ENCODE data around the gene METTL21A. TPM values are rescaled to one million over a fixed set of nuclear protein-coding genes. Genes with fewer than 3 reads are reported as not detected.

METTL21A gene
- total and polyA plus RNA-seq, 5 experiments from 2014 or later = 29.6 to 50.4 (median 34.2) TPM

DNA sequence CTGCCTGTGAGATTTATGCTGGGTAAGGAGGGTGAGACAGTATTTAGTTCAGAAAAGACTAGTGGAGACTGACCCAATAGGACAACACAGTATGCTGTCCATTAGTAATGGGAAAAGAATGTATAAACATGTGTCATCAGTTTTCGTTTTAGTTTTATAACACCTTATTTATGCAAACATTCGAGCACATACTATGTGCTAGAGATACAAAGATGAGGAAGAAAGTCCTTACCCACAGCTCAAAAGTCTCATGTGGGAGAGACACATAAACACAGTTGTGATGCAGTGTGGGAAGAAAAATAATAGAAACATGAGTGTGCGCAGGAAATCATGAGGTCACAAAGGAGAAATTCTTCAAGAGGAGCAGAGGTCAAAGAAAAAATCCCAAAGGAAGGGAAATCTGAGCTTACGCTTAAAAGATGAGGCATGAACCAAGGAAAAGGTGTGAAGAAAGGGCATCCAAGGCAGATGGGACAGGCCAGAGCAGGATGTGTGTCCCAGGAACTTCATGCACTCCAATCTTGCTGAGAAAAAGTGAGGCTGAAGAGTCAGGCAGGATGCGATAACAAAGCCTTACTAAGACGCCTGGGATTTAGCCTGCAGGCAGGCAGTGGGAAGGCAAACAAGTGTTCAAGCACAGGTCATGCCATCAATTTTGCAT lies 8.1 kb downstream of the METTL21A start:
- H3K36me3 Mint-ChIP-seq = peaks cover 9 to 84% (median 28%) of the 10 kb centered on the region in 3 donors

DNA sequence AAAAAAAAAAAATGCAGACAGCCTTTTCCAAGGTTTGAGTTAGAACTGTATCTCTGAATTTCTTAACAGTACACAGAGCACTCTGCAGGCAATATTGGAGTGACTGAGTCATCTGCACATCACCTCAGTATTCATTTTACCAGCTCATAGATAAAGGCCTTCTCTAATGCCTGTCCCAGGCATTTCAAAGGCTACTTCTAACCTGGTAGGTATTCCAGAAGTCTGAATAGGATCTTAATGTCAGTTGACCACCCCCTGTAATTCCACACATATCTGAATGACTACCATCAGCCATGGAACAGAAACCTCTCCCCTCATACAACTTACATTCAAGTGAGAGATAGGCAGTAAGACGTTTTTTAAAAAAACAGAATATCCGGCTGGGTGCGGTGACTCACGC lies 9.0 kb downstream of the METTL21A start:
- H3K4me1 Mint-ChIP-seq = peaks cover 11 to 30% (median 29%) of the 10 kb centered on the region in 4 donors
- no peaks in the 10 kb centered on the region for H3K9me3 Mint-ChIP-seq
- H3K4me3 Mint-ChIP-seq = no peak overlapping the region
- DNase-seq (no peak), ATAC-seq (no peak)
- H3K27me3 Mint-ChIP-seq = no peaks in the 10 kb centered on the region
- POLR2A ChIA-PET = no interaction called here
- H3K36me3 Mint-ChIP-seq = peaks cover 6 to 76% (median 26%) of the 10 kb centered on the region in 3 donors
- no peak overlapping the region for H3K27ac Mint-ChIP-seq

More for the DNA sequence above, 8.1 kb downstream of the METTL21A start:
- ATAC-seq (no peak), DNase-seq (no peak)
- Mint-ChIP-seq H3K4me3 (no peak overlapping the region), H3K9me3 (no peaks in the 10 kb centered on the region), H3K4me1 (peaks cover 16 to 39% (median 37%) of the 10 kb centered on the region in 4 donors), H3K27me3 (no peaks in the 10 kb centered on the region), H3K27ac (peak overlapping the region in 5 of 10 donors; percentile 1 to 73 (median 6))
- POLR2A ChIA-PET = no interaction called here

DNA sequence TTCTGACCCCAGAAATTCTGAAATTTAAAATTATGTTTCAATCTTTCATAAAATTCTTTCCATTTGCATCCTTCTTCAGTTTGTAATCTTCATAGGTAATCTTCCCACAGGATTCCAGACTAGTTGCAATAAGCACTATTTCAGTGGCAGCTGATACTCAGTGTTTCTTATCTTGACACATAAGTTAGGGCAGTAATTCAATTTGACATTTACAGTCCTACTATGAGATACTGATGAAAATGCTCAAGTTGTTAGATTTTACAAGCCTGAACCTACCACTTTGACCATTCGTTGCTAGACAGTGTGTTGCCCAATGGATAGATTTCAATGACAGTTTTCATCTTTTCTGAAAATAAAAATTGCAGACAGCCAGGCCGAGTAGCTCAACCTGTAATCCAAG lies 10.4 kb downstream of the METTL21A start:
- Mint-ChIP-seq H3K27me3 (no peaks in the 10 kb centered on the region), H3K4me1 (peaks cover 10 to 18% (median 17%) of the 10 kb centered on the region in 4 donors), H3K4me3 (no peak overlapping the region), H3K27ac (peak overlapping the region in 2 of 10 donors; percentile 27 to 39), H3K36me3 (peaks cover 5 to 63% (median 19%) of the 10 kb centered on the region in 3 donors), H3K9me3 (no peaks in the 10 kb centered on the region)
- POLR2A ChIA-PET = interaction anchor here (1.0 to 1.7 kb wide), 2 partner anchors 13 to 52 kb away, joined by 3 to 5 read pairs; no protein-coding TSS in a partner anchor
- no peak for ATAC-seq
- DNase-seq = no peak

DNA sequence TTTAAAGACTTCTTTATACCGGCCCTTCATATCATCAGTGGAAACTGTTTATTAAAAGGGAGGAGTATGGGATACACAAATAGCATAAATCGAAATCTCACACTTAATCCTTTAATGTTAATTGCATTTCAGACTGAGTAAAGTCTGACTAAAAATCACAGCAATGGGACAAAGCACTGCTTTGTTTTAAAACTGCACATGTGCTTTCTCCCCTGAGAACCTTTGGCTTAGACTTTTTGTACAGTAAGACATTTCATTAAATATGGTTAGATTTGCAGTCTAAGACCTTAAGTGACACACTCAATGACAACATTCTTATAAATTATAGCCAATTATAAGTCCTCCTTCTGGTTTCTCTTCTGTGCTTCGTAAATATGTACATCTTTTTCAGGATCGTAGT lies 12.5 kb downstream of the METTL21A start:
- Mint-ChIP-seq H3K9me3 (no peaks in the 10 kb centered on the region), H3K4me1 (peaks cover 7 to 15% (median 10%) of the 10 kb centered on the region in 4 donors), H3K27ac (no peak overlapping the region), H3K4me3 (no peak overlapping the region), H3K27me3 (no peaks in the 10 kb centered on the region), H3K36me3 (peaks cover 5 to 48% (median 19%) of the 10 kb centered on the region in 3 donors)
- ATAC-seq (no peak), DNase-seq (no peak)
- POLR2A ChIA-PET = no interaction called here

DNA sequence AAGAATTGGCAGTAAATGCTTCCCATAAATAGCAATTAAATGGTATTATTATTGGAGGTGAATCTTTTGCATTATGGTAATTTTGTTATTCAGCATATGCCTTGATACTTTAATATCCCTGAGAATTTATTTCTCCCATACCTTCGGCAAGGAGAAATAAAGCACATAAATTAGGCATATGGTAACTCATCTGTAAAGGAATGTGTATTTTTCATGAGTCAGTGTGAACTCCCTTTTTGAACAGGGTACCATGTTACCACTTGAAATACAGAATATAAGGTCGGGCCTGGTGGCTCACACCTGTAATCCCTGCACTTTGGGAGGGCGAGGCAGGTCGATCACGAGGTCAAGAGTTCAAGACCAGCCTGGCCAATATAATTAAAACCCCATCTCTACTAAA lies 18.4 kb downstream of the METTL21A start:
- Mint-ChIP-seq H3K36me3 (peaks cover 0 to 15% (median 2%) of the 10 kb centered on the region in 3 donors), H3K9me3 (no peaks in the 10 kb centered on the region), H3K4me1 (peaks cover 5 to 17% (median 13%) of the 10 kb centered on the region in 4 donors), H3K4me3 (no peak overlapping the region), H3K27ac (peak overlapping the region in 4 of 10 donors; percentile 8 to 52 (median 34)), H3K27me3 (no peaks in the 10 kb centered on the region)
- ATAC-seq (no peak), DNase-seq (no peak)
- POLR2A ChIA-PET = no interaction called here

DNA sequence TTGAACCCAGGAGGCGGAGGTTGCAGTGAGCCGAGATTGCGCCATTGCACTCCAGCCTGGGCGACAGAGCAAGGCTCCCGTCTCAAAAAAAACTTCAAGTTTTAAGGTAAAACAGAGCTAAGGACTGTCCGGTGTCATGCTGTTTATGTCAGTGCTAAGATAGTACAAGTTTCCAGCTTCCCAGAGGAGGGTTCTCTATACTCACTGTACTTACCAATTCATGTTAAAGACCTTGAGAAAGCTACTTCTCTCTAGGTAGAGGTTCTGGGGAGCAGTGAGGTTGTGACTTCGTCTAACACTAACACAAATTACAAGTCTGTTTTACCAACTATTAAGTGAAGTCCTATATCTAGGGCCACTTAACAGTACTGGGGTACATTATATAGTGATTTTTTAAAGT lies 18.8 kb downstream of the METTL21A start:
- peaks cover 0 to 19% (median 2%) of the 10 kb centered on the region in 3 donors for H3K36me3 Mint-ChIP-seq
- DNase-seq (no peak), ATAC-seq (no peak)
- no peak overlapping the region for H3K4me3 Mint-ChIP-seq
- H3K4me1 Mint-ChIP-seq = peaks cover 6 to 21% (median 17%) of the 10 kb centered on the region in 4 donors
- H3K9me3 Mint-ChIP-seq = no peaks in the 10 kb centered on the region
- H3K27ac Mint-ChIP-seq = peak overlapping the region in 2 of 10 donors; percentile 3 to 29
- no peaks in the 10 kb centered on the region for H3K27me3 Mint-ChIP-seq
- POLR2A ChIA-PET = no interaction called here

DNA sequence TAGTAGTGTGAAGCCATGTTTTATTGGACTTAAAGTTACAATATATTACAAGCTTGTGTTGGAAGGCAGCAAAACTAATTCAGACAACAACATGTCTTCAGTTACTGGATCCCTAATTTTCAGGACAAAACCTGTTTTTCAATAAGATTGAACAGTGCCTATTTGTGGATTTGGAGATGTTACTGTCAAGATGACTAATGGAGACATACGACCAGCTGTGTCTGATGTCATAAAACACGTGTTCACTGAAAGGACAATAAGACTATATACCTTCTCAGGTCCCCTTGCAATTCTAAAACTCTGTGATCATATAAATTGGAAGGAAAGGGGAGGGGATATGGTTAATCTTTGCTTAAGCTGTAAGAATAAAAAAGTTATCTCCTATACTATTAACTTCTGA lies 21.7 kb downstream of the METTL21A start:
- H3K4me3 Mint-ChIP-seq = no peak overlapping the region
- no peak for ATAC-seq
- H3K27ac Mint-ChIP-seq = peak overlapping the region in 8 of 10 donors; percentile 11 to 88 (median 50)
- H3K9me3 Mint-ChIP-seq = no peaks in the 10 kb centered on the region
- POLR2A ChIA-PET = no interaction called here
- no peak for DNase-seq
- H3K36me3 Mint-ChIP-seq = peaks cover 0 to 26% (median 2%) of the 10 kb centered on the region in 3 donors
- H3K4me1 Mint-ChIP-seq = peaks cover 8 to 27% (median 25%) of the 10 kb centered on the region in 4 donors
- H3K27me3 Mint-ChIP-seq = no peaks in the 10 kb centered on the region

DNA sequence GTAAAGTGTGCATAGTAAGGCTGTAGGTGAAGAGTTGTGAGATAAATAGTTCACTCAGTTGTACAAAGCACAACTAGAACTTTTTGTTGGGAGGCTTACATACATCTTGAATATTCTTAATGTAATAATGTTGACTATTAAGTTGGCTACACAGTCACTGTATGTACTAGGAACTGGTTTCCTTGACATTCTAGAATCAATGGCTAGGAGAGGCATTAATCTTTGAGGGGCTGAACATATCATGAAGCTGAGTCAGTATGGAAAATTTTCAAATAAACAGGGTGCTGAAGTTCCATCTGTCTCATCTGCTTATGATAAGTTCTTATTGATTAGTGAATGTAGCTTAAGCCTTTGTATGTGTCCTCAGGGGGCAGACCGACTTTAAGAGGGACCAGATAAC lies 23.4 kb downstream of the METTL21A start:
- peaks cover 6 to 27% (median 21%) of the 10 kb centered on the region in 4 donors for H3K4me1 Mint-ChIP-seq
- H3K36me3 Mint-ChIP-seq = peaks cover 0 to 34% (median 5%) of the 10 kb centered on the region in 3 donors
- peak overlapping the region in 8 of 10 donors; percentile 7 to 57 (median 36) for H3K27ac Mint-ChIP-seq

DNA sequence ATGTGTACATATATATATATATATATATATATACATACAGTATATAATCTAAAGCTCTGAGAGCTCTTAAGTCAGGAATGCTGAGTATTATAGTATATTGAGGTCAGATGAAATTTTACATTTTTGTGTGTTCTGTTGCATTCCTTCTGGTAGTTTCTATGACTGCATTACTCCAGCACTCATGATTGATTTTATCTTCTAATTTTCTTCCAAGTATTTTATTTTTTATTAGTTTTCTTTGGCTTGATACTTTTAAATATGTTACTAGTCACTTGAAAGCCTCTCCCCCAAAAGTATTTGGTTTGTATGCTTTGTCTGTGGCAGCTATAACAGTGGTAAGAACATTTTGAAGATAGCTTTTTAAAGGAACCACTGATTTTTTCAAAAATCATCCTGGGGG lies 25.0 kb downstream of the METTL21A start:
- H3K9me3 Mint-ChIP-seq = no peaks in the 10 kb centered on the region
- no peak for ATAC-seq
- no peak for DNase-seq
- H3K36me3 Mint-ChIP-seq = peaks cover 0 to 40% (median 5%) of the 10 kb centered on the region in 3 donors
- peaks cover 6 to 27% (median 19%) of the 10 kb centered on the region in 4 donors for H3K4me1 Mint-ChIP-seq
- H3K27me3 Mint-ChIP-seq = no peaks in the 10 kb centered on the region
- peak overlapping the region in 4 of 10 donors; percentile 7 to 47 (median 22) for H3K27ac Mint-ChIP-seq
- H3K4me3 Mint-ChIP-seq = no peak overlapping the region
- POLR2A ChIA-PET = no interaction called here

More for the DNA sequence above, 23.4 kb downstream of the METTL21A start:
- no peak for ATAC-seq
- Mint-ChIP-seq H3K9me3 (no peaks in the 10 kb centered on the region), H3K27me3 (no peaks in the 10 kb centered on the region), H3K4me3 (no peak overlapping the region)
- POLR2A ChIA-PET = interaction anchor here (1.2 kb wide), 1 partner anchor 13 kb away, joined by 5 read pairs; no protein-coding TSS in a partner anchor
- DNase-seq = no peak

DNA sequence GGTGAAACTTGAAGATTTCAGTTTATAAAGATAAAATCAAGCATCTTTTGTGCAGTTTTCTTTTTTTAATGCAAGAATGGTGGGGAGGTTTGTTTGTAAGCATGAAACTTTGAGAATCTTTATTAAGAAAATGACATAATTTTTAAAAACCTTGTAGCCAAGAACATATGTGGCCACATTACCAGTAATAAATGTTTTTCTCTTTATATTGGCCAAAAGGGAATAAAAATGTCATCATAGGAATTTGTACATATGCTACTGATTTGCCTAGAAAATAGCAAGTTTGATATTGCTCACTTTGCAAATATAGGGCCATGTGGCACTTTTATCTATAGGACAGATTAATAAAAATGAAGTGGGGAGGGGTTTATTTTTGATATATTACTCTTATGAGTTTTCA lies 25.6 kb downstream of the METTL21A start:
- Mint-ChIP-seq H3K4me1 (peaks cover 6 to 24% (median 21%) of the 10 kb centered on the region in 4 donors), H3K36me3 (peaks cover 0 to 42% (median 5%) of the 10 kb centered on the region in 3 donors), H3K4me3 (no peak overlapping the region), H3K9me3 (no peaks in the 10 kb centered on the region), H3K27ac (peak overlapping the region in 6 of 10 donors; percentile 6 to 75 (median 17)), H3K27me3 (no peaks in the 10 kb centered on the region)
- POLR2A ChIA-PET = interaction anchor here (1.3 kb wide), 1 partner anchor 70 kb away, joined by 6 read pairs; the partner anchor contains the start of gene CREB1
- ATAC-seq = no peak
- DNase-seq = no peak

DNA sequence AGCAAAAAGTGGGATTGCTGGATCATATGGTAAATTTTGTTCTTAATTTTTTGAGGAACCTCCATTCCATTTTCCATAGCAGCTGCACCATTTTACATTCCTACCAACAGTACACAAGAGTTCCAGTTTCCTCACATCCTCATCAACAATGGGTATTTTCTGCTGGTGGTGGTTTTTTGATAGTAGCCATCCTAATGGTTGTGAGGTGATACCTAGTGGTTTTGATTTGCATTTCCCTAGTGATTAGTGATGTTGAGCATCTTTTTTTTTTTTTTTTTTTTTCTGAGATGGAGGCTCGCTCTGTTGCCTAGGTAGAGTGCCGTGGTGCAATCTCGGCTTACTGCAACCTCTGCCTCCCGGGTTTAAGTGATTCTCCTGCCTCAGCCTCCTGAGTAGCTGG lies 30.5 kb downstream of the METTL21A start:
- ATAC-seq (no peak), DNase-seq (no peak)
- peak overlapping the region in 5 of 10 donors; percentile 33 to 62 (median 53) for H3K27ac Mint-ChIP-seq
- POLR2A ChIA-PET = no interaction called here
- H3K9me3 Mint-ChIP-seq = peaks cover 0 to 25% (median 6%) of the 10 kb centered on the region in 9 donors
- no peak overlapping the region for H3K4me3 Mint-ChIP-seq
- H3K4me1 Mint-ChIP-seq = peaks cover 5 to 12% (median 8%) of the 10 kb centered on the region in 4 donors
- H3K36me3 Mint-ChIP-seq = peaks cover 25 to 77% (median 37%) of the 10 kb centered on the region in 3 donors
- H3K27me3 Mint-ChIP-seq = no peaks in the 10 kb centered on the region

DNA sequence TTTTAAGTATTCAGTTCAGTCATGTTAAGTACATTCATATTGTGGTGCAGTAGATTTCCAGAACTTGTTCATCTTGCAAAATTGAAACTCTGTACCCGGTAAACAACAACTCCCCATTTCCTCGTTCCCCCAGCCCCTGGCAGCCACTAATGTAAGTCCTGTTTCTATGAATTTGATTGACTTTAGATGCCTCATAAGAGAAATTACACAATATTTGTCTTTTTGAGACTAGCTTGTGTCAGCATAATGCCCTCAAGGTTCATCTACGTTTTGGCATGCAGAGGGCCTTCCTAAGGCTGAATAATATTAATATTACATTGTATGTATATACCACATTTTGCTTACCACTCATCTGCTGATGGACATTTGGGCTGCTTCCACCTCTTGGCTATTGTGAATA lies 30.9 kb downstream of the METTL21A start:
- POLR2A ChIA-PET = no interaction called here
- H3K27me3 Mint-ChIP-seq = no peaks in the 10 kb centered on the region
- H3K4me3 Mint-ChIP-seq = no peak overlapping the region
- peaks cover 0 to 25% (median 8%) of the 10 kb centered on the region in 9 donors for H3K9me3 Mint-ChIP-seq
- peaks cover 4 to 12% (median 7%) of the 10 kb centered on the region in 4 donors for H3K4me1 Mint-ChIP-seq
- DNase-seq (no peak), ATAC-seq (no peak)
- H3K36me3 Mint-ChIP-seq = peaks cover 30 to 78% (median 42%) of the 10 kb centered on the region in 3 donors
- peak overlapping the region in 5 of 10 donors; percentile 25 to 65 (median 57) for H3K27ac Mint-ChIP-seq

DNA sequence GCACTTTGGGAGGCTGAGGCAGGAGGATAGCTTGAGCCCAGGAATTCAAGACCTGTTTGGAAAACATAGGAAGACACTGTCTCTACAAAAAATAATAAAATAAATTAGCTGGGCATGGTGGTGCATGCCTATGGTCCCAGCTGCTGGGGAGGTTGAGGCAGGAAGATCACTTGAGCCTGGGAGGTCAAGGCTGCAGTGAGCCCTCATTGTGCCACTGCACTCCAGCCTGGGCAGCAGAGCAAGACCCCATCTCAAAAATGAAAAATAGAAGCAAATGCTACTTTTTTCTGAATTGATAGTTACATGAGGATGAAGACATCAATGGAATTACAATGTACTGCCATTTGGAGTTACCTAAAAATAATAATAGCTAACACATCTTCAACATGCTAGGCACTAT lies 31.9 kb downstream of the METTL21A start:
- H3K27me3 Mint-ChIP-seq = no peaks in the 10 kb centered on the region
- no peak overlapping the region for H3K4me3 Mint-ChIP-seq
- peaks cover 0 to 25% (median 8%) of the 10 kb centered on the region in 9 donors for H3K9me3 Mint-ChIP-seq
- H3K27ac Mint-ChIP-seq = no peak overlapping the region
- POLR2A ChIA-PET = interaction anchor here (0.7 kb wide), 1 partner anchor 416 kb away, joined by 3 read pairs; no protein-coding TSS in a partner anchor
- H3K4me1 Mint-ChIP-seq = peaks cover 8 to 14% (median 9%) of the 10 kb centered on the region in 4 donors
- H3K36me3 Mint-ChIP-seq = peaks cover 40 to 88% (median 52%) of the 10 kb centered on the region in 3 donors
- no peak for ATAC-seq
- DNase-seq = no peak
